ENCODE results near the gene TMCC2.

GRCh38 chr1:205235951-205236350, 8.2 kb downstream of the TMCC2 start:
- TF ChIP-seq POLR2AphosphoS5 (IDR thresholded peaks at IDR 0.05; ENCODE audit: low read depth): no peak
- no peak for TF ChIP-seq CTCF (IDR thresholded peaks at IDR 0.05; ENCODE audit: insufficient read depth, low read length)

All from HL-60 (cell line).